GM12878 (cell line): ENCODE measurements around the gene PIEZO2. TPM values are rescaled to one million over a fixed set of nuclear protein-coding genes. Genes with fewer than 3 reads are reported as not detected.

ENCODE experiments used
- BCL3 ChIP-seq: IDR thresholded peaks from 2 replicates; pipeline ENCODE4 v1.6.1; 2011; ENCODE audit warnings: borderline replicate concordance, low read depth, mild to moderate bottlenecking, moderate library complexity, low read length; ENCODE audit not compliant: insufficient read depth, poor library complexity, severe bottlenecking
- CBX5 ChIP-seq: sonication (generic); IDR thresholded peaks from 2 replicates; pipeline ENCODE4 v1.6.1; 2016; ENCODE audit warnings: low read depth, moderate library complexity, mild to moderate bottlenecking, inconsistent platforms
- CHD1 ChIP-seq: IDR thresholded peaks from 2 replicates; pipeline ENCODE4 v1.6.1; 2012; ENCODE audit warnings: low read depth, low read length, improper control_type of control experiment
- CREB1 ChIP-seq: IDR thresholded peaks from 2 replicates; pipeline ENCODE4 v1.6.1; 2012; ENCODE audit warnings: low read depth, mild to moderate bottlenecking, inconsistent platforms
- ELK1 ChIP-seq: IDR thresholded peaks from 2 replicates; pipeline ENCODE4 v1.6.1; 2012; ENCODE audit warnings: low read depth, low read length, improper control_type of control experiment
- ETV6 ChIP-seq, 2 experiments: fragments of 450-650 bp in 1 of 2; IDR thresholded peaks in 1 of 2; conservative IDR thresholded peaks in 1 of 2; 2 replicates each; pipeline ENCODE4 v1.6.1; 2014; ENCODE audit warnings: antibody characterized with exemption in 1 of 2, borderline replicate concordance in 1 of 2, low read depth in 1 of 2, mild to moderate bottlenecking in 1 of 2, moderate library complexity in 1 of 2
- FOS ChIP-seq: IDR thresholded peaks from 3 replicates; pipeline ENCODE4 v1.6.1; 2011; ENCODE audit warnings: borderline replicate concordance; ENCODE audit not compliant: insufficient read length; ENCODE audit errors: extremely low read depth
- IRF3 ChIP-seq: fragments of 450-650 bp; IDR thresholded peaks from 2 replicates; pipeline ENCODE4 v1.6.1; 2014; ENCODE audit warnings: mild to moderate bottlenecking
- NFIC ChIP-seq: IDR thresholded peaks from 2 replicates; pipeline ENCODE4 v1.6.1; 2012; ENCODE audit warnings: low read depth, mild to moderate bottlenecking, inconsistent platforms, low read length, moderate library complexity
- NR2C2 ChIP-seq: IDR thresholded peaks from 2 replicates; pipeline ENCODE4 v1.6.1; 2011; ENCODE audit warnings: borderline replicate concordance, low read depth; ENCODE audit not compliant: control insufficient read depth, insufficient read length
- PAX5 ChIP-seq: IDR thresholded peaks from 2 replicates; pipeline ENCODE4 v1.6.1; 2011; ENCODE audit warnings: low read depth, low read length, borderline replicate concordance
- POLR2AphosphoS5 ChIP-seq: IDR thresholded peaks from 2 replicates; pipeline ENCODE4 v1.6.1; 2011; ENCODE audit warnings: mild to moderate bottlenecking, low read length, inconsistent platforms
- POU2F2 ChIP-seq: IDR thresholded peaks from 3 replicates; pipeline ENCODE4 v1.6.1; 2011; ENCODE audit warnings: low read depth, mild to moderate bottlenecking, low read length, borderline replicate concordance
- RB1 ChIP-seq: fragments of 450-650 bp; formaldehyde crosslinking; IDR thresholded peaks from 2 replicates; pipeline ENCODE4 v1.6.1; 2017; ENCODE audit warnings: mild to moderate bottlenecking, borderline replicate concordance
- RELB ChIP-seq: fragments of 450-650 bp; IDR thresholded peaks from 2 replicates; pipeline ENCODE4 v1.6.1; 2017; ENCODE audit warnings: low read depth, mild to moderate bottlenecking, moderate library complexity
- REST ChIP-seq: IDR thresholded peaks from 2 replicates; pipeline ENCODE4 v1.6.1; 2012; ENCODE audit warnings: mild to moderate bottlenecking, low read depth, low read length
- SPI1 ChIP-seq: IDR thresholded peaks from 2 replicates; pipeline ENCODE4 v1.6.1; 2011; ENCODE audit warnings: low read depth, mild to moderate bottlenecking, low read length, moderate library complexity, borderline replicate concordance; ENCODE audit not compliant: insufficient read depth
- SREBF2 ChIP-seq: IDR thresholded peaks from 2 replicates; pipeline ENCODE4 v1.6.1; 2012; ENCODE audit warnings: mild to moderate bottlenecking, low read length
- STAT3 ChIP-seq: IDR thresholded peaks from 2 replicates; pipeline ENCODE4 v1.6.1; 2011; ENCODE audit warnings: low read depth, low read length, improper control_type of control experiment
- TARDBP ChIP-seq: IDR thresholded peaks from 2 replicates; pipeline ENCODE4 v1.6.1; 2016; ENCODE audit warnings: borderline replicate concordance
- YBX1 ChIP-seq: fragments of 450-650 bp; IDR thresholded peaks from 2 replicates; pipeline ENCODE4 v1.6.1; 2016; ENCODE audit warnings: antibody characterized with exemption
- ZNF384 ChIP-seq: IDR thresholded peaks from 2 replicates; pipeline ENCODE4 v1.6.1; 2012; ENCODE audit warnings: low read depth, mild to moderate bottlenecking, low read length, improper control_type of control experiment, borderline replicate concordance
- polyA plus RNA-seq, 11 experiments: library from polyadenylated mRNA; depleted of rRNA in 4 of 11; unstranded in 6 of 11; stranded (reverse) in 5 of 11; fragments of >200 nt; fragmentation: Nextera tagmentation in 4 of 11; fragmentation: Illumina TruSeq in 1 of 11; extraction: Ambion mirVana in 4 of 11; extraction: Trizol in 1 of 11; gene quantifications; 1 replicate in 1 of 11; 2 replicates in 10 of 11; pipeline versions ENCODE4 v1.2.1 to v1.2.3, GENCODE V29; 2011 to 2016; ENCODE audit warnings: inconsistent platforms in 2 of 11, missing spikeins in 2 of 11, low read depth in 1 of 11
- total RNA-seq, 4 experiments: library from RNA; depleted of rRNA in 3 of 4; stranded (reverse); fragments of >200 nt in 3 of 4; fragmentation: Illumina TruSeq in 1 of 4; extraction: Trizol in 1 of 4; gene quantifications; 2 replicates each; pipeline versions ENCODE4 v1.2.1 to v1.2.3, GENCODE V29; 2013 to 2021

Gene PIEZO2
- total and polyA plus RNA-seq, 10 of the 15 experiments (the other 5 are each of a cell fraction or from before 2014, with no cell fraction given) = 6.7 to 42.3 (median 27.4) TPM

- TF ChIP-seq BCL3 (no peak), ZNF384 (no peak), STAT3 (no peak), YBX1 (no peak), FOS (no peak), CREB1 (no peak), IRF3 (no peak), ELK1 (no peak), CBX5 (no peak), PAX5 (no peak), POU2F2 (peak; percentile 91; the same call in 2 of the 3 replicates), ETV6 (conservative IDR thresholded peaks at IDR 0.05 in 1 of 2, IDR thresholded peaks at IDR 0.05 in 1 of 2; ENCODE audit: borderline replicate concordance in 1 of 2, low read depth in 1 of 2) (no peak), RB1 (no peak), SREBF2 (no peak), SPI1 (no peak), CHD1 (no peak), POLR2AphosphoS5 (no peak), TARDBP (no peak), NFIC (peak; percentile 43; the same call in 1 of the 2 replicates), NR2C2 (no peak), REST (no peak), RELB (peak; percentile 44; the same call in 1 of the 2 replicates)
Measured at GRCh38 chr18:11081009-11081532, 68.3 kb downstream of the PIEZO2 start (continued).
